DND-41 (cell line): ENCODE data around the gene CEP112.
A peak's percentile ranks its signal among the peaks of the same experiment; 100 is the strongest.

Experiments used
- ATAC-seq: fragments of 200-7000 bp; cut with Tn5 transposase; 3 replicates; pipeline ENCODE4 v1.9.1; 2021; ENCODE audit warnings: low read depth; ENCODE audit not compliant: insufficient read depth
- DNase-seq: peaks from one replicate; pipeline ENCODE4 v3.0.0-alpha.2; 2020
- H2AFZ ChIP-seq: 2 replicates; pipeline ENCODE4 v1.6.0; 2012; ENCODE audit warnings: low read depth, low read length
- H3K27ac ChIP-seq: 2 replicates; pipeline ENCODE4 v1.5.1; 2012; ENCODE audit warnings: low read length, inconsistent platforms
- H3K27me3 ChIP-seq: fragments of 200-600 bp; sonication (generic); 2 replicates; pipeline ENCODE4 v1.6.0; 2012; ENCODE audit warnings: low read length, mild to moderate bottlenecking, inconsistent platforms; ENCODE audit not compliant: insufficient read depth, poor library complexity
- H3K36me3 ChIP-seq: 2 replicates; pipeline ENCODE4 v1.5.1; 2012; ENCODE audit warnings: low read length, inconsistent platforms; ENCODE audit not compliant: insufficient read depth
- H3K4me1 ChIP-seq: 2 replicates; pipeline ENCODE4 v1.5.1; 2012; ENCODE audit warnings: mild to moderate bottlenecking, low read length; ENCODE audit not compliant: insufficient read depth
- H3K4me2 ChIP-seq: 2 replicates; pipeline ENCODE4 v1.6.0; 2012; ENCODE audit warnings: mild to moderate bottlenecking, moderate library complexity, low read length, inconsistent platforms; ENCODE audit not compliant: insufficient read depth
- H3K4me3 ChIP-seq, 2 experiments: fragments of 200-600 bp in 1 of 2; shearing (Covaris generic) in 1 of 2; 2 replicates each; pipeline ENCODE4 v1.5.1; 2012 to 2016; ENCODE audit warnings: inconsistent platforms in 2 of 2, low read length in 2 of 2, mild to moderate bottlenecking in 2 of 2, low read depth in 1 of 2, moderate library complexity in 1 of 2
- H3K79me2 ChIP-seq: 2 replicates; pipeline ENCODE4 v1.6.0; 2012; ENCODE audit warnings: low read length, inconsistent platforms; ENCODE audit not compliant: insufficient read depth
- H3K9ac ChIP-seq: 2 replicates; pipeline ENCODE4 v1.6.0; 2012; ENCODE audit warnings: low read depth, mild to moderate bottlenecking, inconsistent platforms, low read length, moderate library complexity
- H3K9me3 ChIP-seq: 2 replicates; pipeline ENCODE4 v1.5.1; 2012; ENCODE audit warnings: low read length, moderate library complexity, mild to moderate bottlenecking, inconsistent platforms; ENCODE audit not compliant: insufficient read depth, severe bottlenecking
- H4K20me1 ChIP-seq: 2 replicates; pipeline ENCODE4 v1.6.0; 2012; ENCODE audit warnings: low read length; ENCODE audit not compliant: insufficient read depth
- CTCF ChIP-seq: IDR thresholded peaks from 2 replicates; pipeline ENCODE4 v1.5.1; 2012; ENCODE audit warnings: borderline replicate concordance, low read length, moderate library complexity, mild to moderate bottlenecking; ENCODE audit not compliant: poor library complexity, severe bottlenecking; ENCODE audit errors: extremely low read depth
- EZH2 ChIP-seq: IDR thresholded peaks from 3 replicates; pipeline ENCODE4 v1.6.1; 2012; ENCODE audit warnings: borderline replicate concordance, low read depth, mild to moderate bottlenecking, moderate library complexity, low read length, inconsistent platforms; ENCODE audit not compliant: severe bottlenecking

CEP112 gene

GRCh38 chr17:66207936-66208335 is 16.0 kb upstream of the CEP112 start:
- Histone ChIP-seq H3K9me3 (no peaks in the 10 kb centered on the region), H3K79me2 (no peaks in the 10 kb centered on the region), H2AFZ (no peak overlapping the region), H3K27ac (no peak overlapping the region), H3K36me3 (no peaks in the 10 kb centered on the region), H3K4me2 (no peak overlapping the region), H4K20me1 (no peaks in the 10 kb centered on the region), H3K9ac (no peak overlapping the region), H3K4me3 (no peak overlapping the region), H3K27me3 (no peaks in the 10 kb centered on the region), H3K4me1 (no peaks in the 10 kb centered on the region)
- ATAC-seq = no peak
- TF ChIP-seq EZH2 (no peak), CTCF (no peak)
- DNase-seq = no peak

- H3K9ac ChIP-seq = no peak overlapping the region
- no peak overlapping the region for H3K4me3 ChIP-seq
- DNase-seq (no peak), ATAC-seq (0 out of 3 replicates have a peak, but pooled peaks have one; percentile 25)
- H3K4me1 ChIP-seq = no peaks in the 10 kb centered on the region
- no peaks in the 10 kb centered on the region for H3K79me2 ChIP-seq
- no peak overlapping the region for H3K27ac ChIP-seq
- TF ChIP-seq CTCF (no peak), EZH2 (no peak)
- no peaks in the 10 kb centered on the region for H3K36me3 ChIP-seq
- H3K4me2 ChIP-seq = no peak overlapping the region
- H4K20me1 ChIP-seq = no peaks in the 10 kb centered on the region
- H2AFZ ChIP-seq = no peak overlapping the region
- H3K27me3 ChIP-seq = no peaks in the 10 kb centered on the region
- H3K9me3 ChIP-seq = no peaks in the 10 kb centered on the region
Measured at GRCh38 chr17:66203274-66204015, 11.5 kb upstream of the CEP112 start.

GRCh38 chr17:66200685-66201092 is 8.8 kb upstream of the CEP112 start:
- H3K27me3 ChIP-seq = no peaks in the 10 kb centered on the region
- no peak overlapping the region for H3K4me3 ChIP-seq
- H3K36me3 ChIP-seq = no peaks in the 10 kb centered on the region
- H3K9me3 ChIP-seq = no peaks in the 10 kb centered on the region
- H3K4me1 ChIP-seq = no peaks in the 10 kb centered on the region
- no peak overlapping the region for H3K4me2 ChIP-seq
- no peak overlapping the region for H3K9ac ChIP-seq
- H3K79me2 ChIP-seq = no peaks in the 10 kb centered on the region
- DNase-seq (peak; percentile 58), ATAC-seq (peak; percentile 59; the same call in 1 of the 3 replicates)
- no peak overlapping the region for H3K27ac ChIP-seq
- peak; percentile 72 for TF ChIP-seq CTCF
- TF ChIP-seq EZH2 = no peak
- H4K20me1 ChIP-seq = no peaks in the 10 kb centered on the region
- no peak overlapping the region for H2AFZ ChIP-seq
